Stomach (tissue), 4 donors: ENCODE measurements around the gene GALNT18.

Experiments
- CTCF ChIP-seq, 7 experiments: fragments of 450-650 bp in 4 of 7; fragments of 200-600 bp in 3 of 7; sonication (generic) in 3 of 7; IDR thresholded peaks; one replicate each; pipeline ENCODE4 v1.5.1; 2016 to 2019; ENCODE audit warnings: antibody characterized with exemption in 7 of 7, control low read depth in 2 of 7, mild to moderate bottlenecking in 1 of 7
- EP300 ChIP-seq: sonication (generic); formaldehyde crosslinking; IDR thresholded peaks from one replicate; pipeline ENCODE4 v1.6.1; 2017; ENCODE audit warnings: antibody characterized with exemption
- POLR2A ChIP-seq, 4 donors: fragments of 450-650 bp; IDR thresholded peaks; one replicate each; pipeline ENCODE4 v1.6.1; 2016; ENCODE audit warnings: antibody characterized with exemption in 4 of 4, control low read depth in 2 of 4, mild to moderate bottlenecking in 1 of 4, moderate library complexity in 1 of 4
- POLR2AphosphoS5 ChIP-seq, 3 donors: sonication (generic); formaldehyde crosslinking; IDR thresholded peaks; one replicate each; pipeline ENCODE4 v1.6.1; 2016; ENCODE audit warnings: antibody characterized with exemption in 3 of 3

DNA sequence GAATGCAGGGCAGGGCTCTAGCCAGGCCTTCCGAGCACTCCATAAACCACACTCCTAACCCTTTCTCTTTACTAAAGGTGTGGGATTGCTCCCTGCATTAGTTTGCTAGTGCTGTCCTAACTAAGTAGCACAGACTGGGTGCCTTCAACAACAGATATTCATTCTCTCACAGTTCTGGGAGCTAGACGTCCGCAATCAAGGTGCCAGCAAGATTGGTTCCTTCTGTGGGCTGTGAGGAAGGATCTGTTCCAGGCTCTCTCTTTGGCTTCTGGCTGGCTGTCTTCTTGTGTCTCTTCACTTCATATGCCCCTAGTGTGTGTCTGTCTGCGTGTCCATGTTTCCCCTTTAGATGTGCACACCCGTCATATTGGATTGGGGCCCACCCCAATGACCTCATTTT lies 59.8 kb downstream of the GALNT18 start:
- TF ChIP-seq POLR2AphosphoS5 (IDR thresholded peaks at IDR 0.05) = no peak
- TF ChIP-seq CTCF (IDR thresholded peaks at IDR 0.05) = no peak
- TF ChIP-seq POLR2A (IDR thresholded peaks at IDR 0.05) = no peak
- TF ChIP-seq EP300 = no peak
